Psoas muscle (tissue), 8 donors: Measurements from ENCODE around the gene DDIT4. TPM values are rescaled to one million over a fixed set of nuclear protein-coding genes. Genes with fewer than 3 reads are reported as not detected.
"Not testable (repeated sequence)": the region's sequence is repeated elsewhere in the genome, so short reads cannot be mapped to it uniquely, and the experiment has no call there.

Source experiments
- ATAC-seq, 4 donors: fragments of 200-7000 bp; cut with Tn5 transposase; one replicate each; pipeline ENCODE4 v1.9.1; 2020; ENCODE audit warnings: moderate library complexity in 3 of 4, mild to moderate bottlenecking in 2 of 4
- DNase-seq, 2 donors: peaks; one replicate each; pipeline ENCODE4 v3.0.0-alpha.2; 2020
- H3K27ac ChIP-seq: fragments of 200-600 bp; one replicate; pipeline ENCODE4 v1.8.0; 2022
- H3K27me3 ChIP-seq, 3 donors: fragments of 200-600 bp in 1 of 3; one replicate each; pipeline versions ENCODE4 v1.6.1 to v1.8.0; 2013 to 2022; ENCODE audit warnings: low read length in 2 of 3, mild to moderate bottlenecking in 2 of 3, moderate library complexity in 1 of 3; ENCODE audit not compliant: insufficient read depth in 3 of 3
- H3K36me3 ChIP-seq, 2 donors: fragments of 200-600 bp in 1 of 2; one replicate each; pipeline versions ENCODE4 v1.6.1 to v1.8.0; 2013 to 2022; ENCODE audit warnings: low read depth in 1 of 2, mild to moderate bottlenecking in 1 of 2, moderate library complexity in 1 of 2; ENCODE audit not compliant: insufficient read depth in 1 of 2
- H3K4me1 ChIP-seq: fragments of 200-600 bp; one replicate; pipeline ENCODE4 v1.8.0; 2022
- H3K4me3 ChIP-seq: fragments of 200-600 bp; one replicate; pipeline ENCODE4 v1.8.0; 2022; ENCODE audit warnings: mild to moderate bottlenecking
- H3K9me3 ChIP-seq: fragments of 200-600 bp; one replicate; pipeline ENCODE4 v1.8.0; 2022
- whole genome bisulfite sequencing, 3 donors: extraction: QIAGEN DNeasy Blood & Tissue Kit; methylation state at CpG; one replicate each; pipeline versions ENCODE4 v1.1.6 to v1.1.7; 2013; 5-methylcytosine and 5-hydroxymethylcytosine counted together
- intact Hi-C, 2 donors: fragments of 100-400 bp; cut with DNase I; formaldehyde crosslinking; loops; one replicate each; pipeline versions ENCODE4 v1.11.0 to v1.14.2; 2022
- polyA plus RNA-seq, 3 donors: library from polyadenylated mRNA; stranded (reverse); fragments of 200-250 nt; gene quantifications; one replicate each; pipeline ENCODE4 v1.2.3, GENCODE V29; 2013
- total RNA-seq, 4 donors: library from RNA; stranded (reverse); fragmentation: NEBNext Ultra II Directional in 2 of 4; extraction: Animal tissue kit (Norgen Biotek cat#: 25700) in 2 of 4; gene quantifications; one replicate each; pipeline versions ENCODE4 v1.2.1 to v1.2.4, GENCODE V29; 2021 to 2023
- TF ChIP-seq, protein P1 (sequence below): fragments of 200-600 bp; IDR thresholded peaks from one replicate; pipeline ENCODE4 v1.8.0; 2022; ENCODE audit warnings: antibody characterized with exemption
- donor health status: healthy with polysubstance abuse.
- donor health status: DM: no; HTN: no; CAD: no; lungs with moderate emphysema.
- donor health status: Bipolar disorder and iron deficiency.
- donor health status: healthy.
- donor health status: DM: yes; HTN: yes; CAD: no.
- donor health status: DM: no; HTN: no; CAD: no.
- donor health status: DM: no; HTN: no; CAD: no.
- donor health status: DM: yes; HTN: yes; CAD: no.

The DDIT4 gene
- total and polyA plus RNA-seq, 7 donors, result 16.1 to 744 (median 114) TPM

DNA sequence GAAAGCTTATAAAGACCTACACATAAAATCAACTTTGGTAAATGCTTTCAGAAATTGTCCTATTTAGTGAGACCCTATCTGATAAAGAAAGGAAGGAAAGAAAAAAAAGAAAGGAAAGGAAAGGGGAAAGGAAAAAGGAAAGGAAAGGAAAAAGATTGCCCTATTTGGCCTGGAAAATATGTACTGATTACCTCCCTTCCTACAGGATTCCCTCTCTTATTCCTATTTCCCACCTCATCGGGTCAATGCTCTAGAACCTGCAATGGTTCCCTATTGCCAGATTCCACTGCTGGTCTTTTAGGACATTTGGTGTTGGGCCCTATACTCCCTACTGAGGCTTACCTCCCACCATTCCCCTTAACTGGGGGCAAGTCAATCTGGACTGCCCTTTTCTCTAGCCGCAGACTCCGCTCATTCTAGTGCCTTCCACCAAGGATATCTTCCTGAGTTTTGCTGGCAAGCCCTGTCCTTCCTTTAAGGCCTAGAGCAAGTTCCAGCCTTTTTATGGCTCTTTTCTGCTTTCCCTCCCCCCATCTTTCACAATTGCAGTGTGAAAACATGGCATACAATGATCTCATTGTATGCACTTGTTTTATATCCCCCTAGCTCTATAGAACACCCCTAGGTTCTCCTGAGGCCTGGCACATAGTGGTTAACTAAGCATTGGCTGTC, 4.4 kb downstream of the DDIT4 start:
- WGBS, 3 donors, result 88 to 90% (median 90%) methylated on average over 3 of the region's 3 CpGs
- intact Hi-C loops, result loop anchor here (5.0 kb wide), 2 partner anchors 39 to 51 kb away; no protein-coding TSS in a partner anchor
- no peaks in the 10 kb centered on the region for H3K9me3 ChIP-seq
- no peaks in the 10 kb centered on the region for H3K27me3 ChIP-seq
- no peak for ATAC-seq
- TF ChIP-seq, protein P1, sequence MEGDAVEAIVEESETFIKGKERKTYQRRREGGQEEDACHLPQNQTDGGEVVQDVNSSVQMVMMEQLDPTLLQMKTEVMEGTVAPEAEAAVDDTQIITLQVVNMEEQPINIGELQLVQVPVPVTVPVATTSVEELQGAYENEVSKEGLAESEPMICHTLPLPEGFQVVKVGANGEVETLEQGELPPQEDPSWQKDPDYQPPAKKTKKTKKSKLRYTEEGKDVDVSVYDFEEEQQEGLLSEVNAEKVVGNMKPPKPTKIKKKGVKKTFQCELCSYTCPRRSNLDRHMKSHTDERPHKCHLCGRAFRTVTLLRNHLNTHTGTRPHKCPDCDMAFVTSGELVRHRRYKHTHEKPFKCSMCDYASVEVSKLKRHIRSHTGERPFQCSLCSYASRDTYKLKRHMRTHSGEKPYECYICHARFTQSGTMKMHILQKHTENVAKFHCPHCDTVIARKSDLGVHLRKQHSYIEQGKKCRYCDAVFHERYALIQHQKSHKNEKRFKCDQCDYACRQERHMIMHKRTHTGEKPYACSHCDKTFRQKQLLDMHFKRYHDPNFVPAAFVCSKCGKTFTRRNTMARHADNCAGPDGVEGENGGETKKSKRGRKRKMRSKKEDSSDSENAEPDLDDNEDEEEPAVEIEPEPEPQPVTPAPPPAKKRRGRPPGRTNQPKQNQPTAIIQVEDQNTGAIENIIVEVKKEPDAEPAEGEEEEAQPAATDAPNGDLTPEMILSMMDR, result no peak
- H3K4me1 ChIP-seq, result peaks cover 15% of the 10 kb centered on the region
- no peak for DNase-seq
- peak overlapping the region; percentile 98 for H3K27ac ChIP-seq
- H3K4me3 ChIP-seq, result no peak overlapping the region
- no peaks in the 10 kb centered on the region for H3K36me3 ChIP-seq

DNA sequence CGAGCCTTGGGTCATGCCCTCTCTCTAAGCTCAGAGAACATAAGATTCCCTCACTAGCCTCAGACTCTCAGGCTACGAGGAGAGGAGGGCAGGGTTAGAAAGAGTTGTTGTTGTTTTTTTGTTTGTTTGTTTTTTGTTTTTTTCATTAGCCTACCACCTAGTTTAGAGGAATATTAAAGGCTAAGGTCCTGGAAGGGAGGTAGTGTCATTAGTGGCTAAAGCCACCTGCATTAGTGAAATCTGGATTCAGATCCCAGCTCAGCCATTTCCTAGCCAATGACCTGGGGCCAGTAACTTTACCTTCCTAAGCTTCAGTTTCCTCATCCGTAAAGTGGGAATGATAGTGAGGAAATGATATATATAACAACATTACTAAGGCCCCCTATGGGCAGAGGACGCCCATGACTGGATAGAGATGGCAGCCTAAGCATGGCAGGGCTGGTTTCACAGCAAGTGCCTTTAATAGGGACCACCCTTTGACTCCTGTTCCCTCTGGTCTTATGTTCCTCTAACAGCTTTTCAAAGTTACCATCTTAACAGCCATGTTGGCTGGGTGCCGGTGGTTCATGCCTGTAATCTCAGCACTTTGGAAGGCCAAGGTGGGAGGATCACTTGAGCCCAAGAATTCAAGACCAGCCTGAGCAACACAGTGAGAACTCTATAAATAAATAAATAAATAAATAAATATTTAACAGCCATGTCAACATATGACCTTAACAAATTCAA, 5.1 kb downstream of the DDIT4 start:
- TF ChIP-seq, protein P1, result no peak
- Histone ChIP-seq H3K9me3 (no peaks in the 10 kb centered on the region), H3K36me3 (no peaks in the 10 kb centered on the region), H3K27me3 (no peaks in the 10 kb centered on the region), H3K4me3 (no peak overlapping the region), H3K27ac (peak overlapping the region; percentile 98), H3K4me1 (peaks cover 15% of the 10 kb centered on the region)
- intact Hi-C loops, result loop anchor here (5.0 kb wide), 2 partner anchors 38 to 52 kb away; no protein-coding TSS in a partner anchor
- DNase-seq (no peak), ATAC-seq (no peak)
- WGBS, 3 donors, result 36 to 61% (median 42%) methylated on average over 5 of the region's 5 CpGs

DNA sequence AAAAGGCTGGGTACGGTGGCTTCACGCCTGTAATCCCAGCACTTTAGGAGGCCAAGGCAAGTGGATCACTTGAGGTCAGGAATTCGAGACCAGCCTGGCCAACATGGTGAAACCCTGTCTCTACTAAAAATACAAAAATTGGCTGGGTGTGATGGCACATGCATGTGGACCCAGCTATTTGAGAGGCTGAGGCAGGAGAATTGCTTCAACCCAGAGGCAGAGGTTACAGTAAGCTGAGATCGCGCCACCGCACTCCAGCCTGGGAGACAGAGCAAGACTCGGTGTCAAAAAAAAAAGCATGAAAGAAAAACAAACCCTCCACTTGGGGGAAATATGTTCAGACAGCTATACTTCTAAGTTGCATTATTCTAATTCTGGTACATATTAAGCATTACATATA, 5.9 kb downstream of the DDIT4 start:
- H3K9me3 ChIP-seq, H3K36me3 ChIP-seq, H3K4me3 ChIP-seq, H3K27me3 ChIP-seq: not testable (repeated sequence)
- H3K27ac ChIP-seq, result peak overlapping the region; percentile 98
- peak; percentile 36 to 76 for DNase-seq
- peak; percentile 21 to 49 (median 34) for ATAC-seq
- intact Hi-C loops, result loop anchor here (5.0 kb wide), 2 partner anchors 38 to 52 kb away; no protein-coding TSS in a partner anchor
- WGBS, 3 donors, result 32 to 49% (median 47%) methylated on average over 7 of the region's 7 CpGs
- peaks cover 15% of the 10 kb centered on the region for H3K4me1 ChIP-seq

DNA sequence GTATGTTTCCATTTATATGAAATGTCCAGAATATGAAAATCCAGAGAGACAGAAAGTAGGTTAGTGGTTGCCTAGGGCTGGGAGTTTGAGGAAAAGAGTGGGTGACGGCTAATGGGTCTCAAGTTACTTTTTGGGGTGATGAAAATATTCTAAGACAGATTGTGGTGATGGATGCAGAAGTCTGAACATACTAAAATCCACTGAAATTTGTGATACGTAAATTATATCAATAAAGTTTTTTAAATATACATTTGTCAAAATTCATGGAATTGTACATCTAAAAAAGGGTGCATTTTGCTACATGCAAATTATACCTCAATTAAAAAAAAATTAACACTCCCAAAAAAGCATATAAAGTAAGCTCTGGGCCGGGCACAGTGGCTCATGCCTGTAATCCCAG, 9.4 kb downstream of the DDIT4 start:
- H3K9me3 ChIP-seq, result no peaks in the 10 kb centered on the region
- ATAC-seq (no peak), DNase-seq (no peak)
- 76 to 97% (median 97%) methylated on average over 3 of the region's 3 CpGs for WGBS, 3 donors
- peaks cover 7% of the 10 kb centered on the region for H3K4me1 ChIP-seq
- TF ChIP-seq, protein P1, result no peak
- no peaks in the 10 kb centered on the region for H3K27me3 ChIP-seq
- H3K4me3 ChIP-seq, result no peak overlapping the region
- no peaks in the 10 kb centered on the region for H3K36me3 ChIP-seq
- intact Hi-C loops, result no loop called here
- H3K27ac ChIP-seq, result no peak overlapping the region

DNA sequence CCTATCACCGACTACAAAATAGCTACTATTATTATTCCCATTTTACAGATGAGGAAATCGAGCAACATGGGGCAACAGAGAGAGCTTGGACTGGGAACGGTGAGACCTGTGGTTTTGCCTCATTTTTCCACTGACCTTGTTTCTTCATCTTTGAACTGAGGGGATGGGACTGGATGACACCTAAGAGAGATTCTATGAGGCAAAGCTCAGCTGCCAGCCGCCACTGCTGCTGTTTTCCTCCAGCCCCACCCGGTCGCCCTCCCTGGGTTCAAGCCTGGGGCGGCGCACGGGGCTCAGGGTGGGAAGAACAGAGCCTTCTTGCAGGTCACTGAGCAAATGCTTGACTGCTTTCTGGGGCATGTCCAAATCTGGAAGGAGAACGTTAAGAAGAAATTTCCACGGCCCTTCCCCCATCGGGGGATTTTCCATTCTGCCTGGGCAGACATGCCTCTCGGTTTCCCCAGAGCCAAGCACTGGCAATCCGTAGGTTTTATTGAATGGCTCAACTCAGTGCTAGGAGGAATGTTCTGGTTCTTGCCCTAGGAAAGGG, 12.3 kb downstream of the DDIT4 start:
- no peak overlapping the region for H3K27ac ChIP-seq

More for the DNA sequence above, 12.3 kb downstream of the DDIT4 start:
- Histone ChIP-seq H3K4me1 (no peaks in the 10 kb centered on the region), H3K9me3 (no peaks in the 10 kb centered on the region), H3K27me3 (no peaks in the 10 kb centered on the region), H3K4me3 (no peak overlapping the region), H3K36me3 (no peaks in the 10 kb centered on the region)
- 50 to 58% (median 57%) methylated on average over 14 of the region's 14 CpGs for WGBS, 3 donors
- ATAC-seq, result no peak
- no peak for DNase-seq
- intact Hi-C loops, result no loop called here
- TF ChIP-seq, protein P1, result no peak
